Measurements from ENCODE around the gene FAM3A. TPM values are rescaled to one million over a fixed set of nuclear protein-coding genes. Genes with fewer than 3 reads are reported as not detected.
A peak's percentile ranks its signal among the peaks of the same experiment; 100 is the strongest.
"Not testable (repeated sequence)": the region's sequence is repeated elsewhere in the genome, so short reads cannot be mapped to it uniquely, and the experiment has no call there.

The FAM3A gene
- total RNA-seq, 1 donor from 2014 or later = 9.8 TPM

- no peak for FAIRE-seq
- DNase-seq (ENCODE audit: low spot score in 2 of 2) = no peak
Measured at GRCh38 chrX:154506483-154507332, 9.3 kb downstream of the FAM3A start.

DNA sequence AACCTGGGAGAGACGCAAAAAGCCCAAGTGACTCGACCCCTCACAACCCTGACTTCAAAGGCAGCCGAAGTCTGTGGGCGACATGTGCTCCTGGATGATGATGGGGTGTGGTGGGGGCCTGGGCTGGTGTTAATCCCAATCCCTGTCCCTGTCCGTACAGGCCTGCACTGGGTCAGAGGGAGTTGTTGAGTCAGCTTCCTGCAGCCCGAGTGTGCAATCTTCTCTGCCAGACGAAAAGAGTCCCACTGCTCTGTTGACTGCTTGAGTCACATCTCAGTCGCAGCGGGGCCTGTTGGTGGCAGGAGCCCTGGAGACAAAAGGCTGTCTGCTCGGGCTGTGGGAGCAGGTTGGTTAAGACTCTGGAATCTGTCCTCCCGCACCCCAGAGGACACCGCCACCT is 10.3 kb downstream of the FAM3A start:
- no peak for DNase-seq (ENCODE audit: low spot score in 2 of 2)
- FAIRE-seq = no peak

GRCh38 chrX:154502989-154503388 is 13.0 kb downstream of the FAM3A start:
- FAIRE-seq (no peak), DNase-seq (ENCODE audit: low spot score in 2 of 2) (no peak)

GRCh38 chrX:154502098-154502497 is 13.9 kb downstream of the FAM3A start:
- FAIRE-seq (no peak), DNase-seq (ENCODE audit: low spot score in 2 of 2) (no peak)

DNA sequence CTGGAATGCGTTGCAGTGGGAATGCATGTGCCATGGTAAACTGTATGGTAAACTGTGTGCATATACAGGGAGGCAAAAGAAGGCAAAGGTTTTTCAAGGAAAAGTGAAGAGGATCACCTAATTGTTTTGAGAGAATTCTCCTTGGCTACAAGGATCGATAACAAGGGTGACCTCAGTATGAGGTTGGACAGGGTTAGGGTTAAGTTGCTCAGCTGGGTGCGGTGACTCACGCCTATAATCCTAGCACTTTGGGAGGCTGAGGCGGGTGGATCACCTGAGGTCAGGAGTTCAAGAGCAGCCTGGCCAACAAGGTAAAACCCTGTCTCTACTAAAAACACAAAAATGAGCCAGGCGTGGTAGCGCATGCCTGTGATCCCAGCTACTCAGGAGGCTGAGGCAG is 14.6 kb downstream of the FAM3A start:
- FAIRE-seq; DNase-seq (ENCODE audit: low spot score in 2 of 2): not testable (repeated sequence)

- not testable (repeated sequence) for DNase-seq (ENCODE audit: low spot score in 2 of 2); FAIRE-seq
Measured at GRCh38 chrX:154496591-154497137, 19.4 kb downstream of the FAM3A start.

DNA sequence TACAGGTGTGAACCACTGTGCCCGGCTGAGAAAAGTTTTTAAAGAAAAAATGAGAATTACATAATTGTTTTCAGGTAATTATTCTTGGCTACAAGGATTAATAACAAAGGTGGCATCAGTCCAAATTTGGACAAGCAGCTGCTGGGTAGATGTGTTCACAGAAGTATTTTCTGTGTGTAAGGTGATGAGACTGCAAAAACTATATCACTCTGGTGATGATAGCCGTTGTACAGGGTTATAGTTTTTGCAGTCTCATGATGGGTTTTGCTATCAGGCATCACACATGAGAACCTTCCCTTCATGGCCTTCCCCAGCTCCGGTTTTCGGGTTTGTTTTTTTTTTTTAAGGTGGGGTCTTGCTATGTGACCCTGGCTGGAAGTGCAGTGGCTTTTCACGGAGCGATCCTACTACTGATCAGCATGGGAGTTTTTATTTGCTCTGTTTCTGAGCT is 20.5 kb downstream of the FAM3A start:
- no peak for DNase-seq (ENCODE audit: low spot score in 2 of 2)
- no peak for FAIRE-seq

DNA sequence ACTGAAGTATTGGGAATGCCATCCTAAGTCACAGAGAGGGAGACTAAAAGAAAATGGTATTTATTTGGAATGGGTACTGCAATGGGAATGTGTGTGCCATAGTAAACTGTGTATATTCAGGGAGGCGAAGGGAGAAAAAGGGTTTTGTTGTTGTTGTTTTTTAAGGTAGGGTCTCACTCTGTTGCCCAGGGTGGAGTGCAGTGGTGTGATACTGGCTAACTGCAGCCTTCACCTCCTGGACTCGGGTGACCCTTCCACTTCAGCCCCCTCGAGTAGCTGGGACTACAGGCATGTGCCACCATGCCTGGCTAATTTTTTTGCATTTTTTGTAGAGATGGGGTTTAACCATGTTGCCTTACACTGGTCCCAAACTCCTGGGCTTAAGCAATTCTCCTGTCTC is 21.3 kb downstream of the FAM3A start:
- DNase-seq (ENCODE audit: low spot score in 2 of 2) = no peak
- FAIRE-seq = no peak

DNA sequence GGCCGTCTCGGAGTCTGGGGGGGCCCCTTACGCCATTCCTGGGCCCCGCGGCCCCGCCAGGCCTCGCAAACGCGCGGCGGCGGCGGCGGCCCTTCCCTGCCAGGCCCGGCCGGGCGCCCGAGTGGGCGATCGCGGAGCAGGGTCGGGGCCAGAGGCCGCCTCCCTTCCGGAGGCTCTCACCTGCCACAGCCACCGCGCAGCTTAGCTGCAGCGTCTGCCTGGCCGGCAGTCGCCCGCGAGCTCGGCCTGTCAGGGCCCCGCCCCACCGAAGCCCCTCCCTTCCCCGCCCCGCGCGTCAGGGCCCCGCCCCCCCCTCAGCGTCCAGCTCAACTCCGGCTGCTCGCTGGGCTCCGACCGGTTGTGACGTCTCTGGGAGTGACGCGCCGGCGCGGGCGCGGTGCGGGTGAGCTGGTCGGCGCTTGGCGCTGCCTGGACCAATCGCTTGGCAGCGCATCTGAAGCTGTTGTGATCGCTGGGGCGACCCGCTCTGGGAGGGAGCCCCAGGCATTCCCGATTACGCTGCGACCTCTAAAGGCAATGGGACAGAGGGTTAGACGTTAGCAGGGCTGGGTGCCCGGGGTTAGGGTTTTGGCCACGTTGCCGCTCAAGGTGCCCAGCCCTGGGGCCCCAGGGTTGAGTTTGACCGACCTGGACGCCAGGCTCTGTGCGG is 25.5 kb downstream of the FAM3A start, which contains the start of gene SLC10A3:
TSS of gene SLC10A3 (minus strand) at position 216 of the 670 bp plus-strand sequence. CDS start 1,689 bp downstream, outside the sequence.
- FAIRE-seq = no peak
- DNase-seq (ENCODE audit: low spot score in 2 of 2) = peak; percentile 91 to 93

DNA sequence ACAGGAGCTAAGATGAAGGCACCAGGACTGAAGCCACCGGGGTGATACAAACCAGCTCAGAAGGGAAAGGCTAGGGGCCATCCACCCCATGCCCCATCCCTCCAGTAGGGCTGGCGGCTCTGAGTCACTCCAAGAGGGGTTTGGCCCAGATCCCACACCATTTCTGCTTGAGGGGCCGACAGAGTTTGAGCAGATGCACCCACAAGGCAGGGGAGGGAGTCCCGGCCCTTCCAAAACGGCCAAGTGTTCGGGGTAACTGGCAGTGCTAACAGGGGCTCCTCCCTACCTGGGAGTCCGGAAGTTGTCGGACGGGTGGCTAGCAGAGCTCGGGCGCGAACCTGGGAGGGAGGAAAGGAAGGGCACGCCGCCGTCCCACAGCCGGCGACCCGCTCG is 26.0 kb downstream of the FAM3A start:
- no peak for DNase-seq (ENCODE audit: low spot score in 2 of 2)
- no peak for FAIRE-seq

GRCh38 chrX:154489182-154489581 is 26.9 kb downstream of the FAM3A start:
- DNase-seq (ENCODE audit: low spot score in 2 of 2) (no peak), FAIRE-seq (no peak)

DNA sequence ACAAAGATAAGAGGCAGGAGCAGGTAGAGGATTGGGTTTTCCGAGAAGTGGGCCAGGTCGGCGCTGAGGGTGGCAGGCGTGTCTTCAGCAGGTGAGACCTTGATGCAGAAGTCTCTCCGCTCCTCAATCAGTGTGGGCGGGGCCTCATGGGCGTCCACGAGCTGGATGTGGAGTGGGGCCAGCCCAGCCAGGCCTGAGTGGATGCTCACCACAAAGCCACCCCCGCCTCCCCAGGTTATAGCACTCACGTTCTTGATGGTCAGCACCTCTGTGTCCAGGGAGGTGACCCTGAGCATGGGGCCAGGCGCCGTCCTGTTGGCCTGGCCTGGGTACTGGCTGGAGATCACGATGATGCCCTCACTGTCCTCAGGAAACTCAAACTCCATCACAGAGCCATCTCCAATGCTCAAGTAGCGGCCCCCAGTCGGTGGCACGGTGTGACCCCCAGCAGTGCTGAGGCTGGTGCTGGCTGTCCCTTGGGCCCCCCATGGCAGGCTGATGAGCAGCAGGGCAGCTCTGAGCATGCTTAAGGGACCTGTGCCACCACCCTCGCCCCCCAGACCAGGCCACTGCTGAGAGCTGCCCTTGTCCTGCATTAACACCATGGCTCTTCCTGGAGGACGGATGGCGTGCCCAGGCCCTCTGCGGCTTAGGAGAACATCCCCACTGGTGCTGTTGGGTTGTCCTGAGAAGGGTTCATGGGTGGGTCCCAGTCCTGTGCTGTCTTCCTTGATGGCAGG is 27.5 kb downstream of the FAM3A start:
- DNase-seq (ENCODE audit: low spot score in 2 of 2) (no peak), FAIRE-seq (no peak)

- FAIRE-seq (no peak), DNase-seq (ENCODE audit: low spot score in 2 of 2) (no peak)
Measured at GRCh38 chrX:154487518-154488290, 28.3 kb downstream of the FAM3A start.

DNA sequence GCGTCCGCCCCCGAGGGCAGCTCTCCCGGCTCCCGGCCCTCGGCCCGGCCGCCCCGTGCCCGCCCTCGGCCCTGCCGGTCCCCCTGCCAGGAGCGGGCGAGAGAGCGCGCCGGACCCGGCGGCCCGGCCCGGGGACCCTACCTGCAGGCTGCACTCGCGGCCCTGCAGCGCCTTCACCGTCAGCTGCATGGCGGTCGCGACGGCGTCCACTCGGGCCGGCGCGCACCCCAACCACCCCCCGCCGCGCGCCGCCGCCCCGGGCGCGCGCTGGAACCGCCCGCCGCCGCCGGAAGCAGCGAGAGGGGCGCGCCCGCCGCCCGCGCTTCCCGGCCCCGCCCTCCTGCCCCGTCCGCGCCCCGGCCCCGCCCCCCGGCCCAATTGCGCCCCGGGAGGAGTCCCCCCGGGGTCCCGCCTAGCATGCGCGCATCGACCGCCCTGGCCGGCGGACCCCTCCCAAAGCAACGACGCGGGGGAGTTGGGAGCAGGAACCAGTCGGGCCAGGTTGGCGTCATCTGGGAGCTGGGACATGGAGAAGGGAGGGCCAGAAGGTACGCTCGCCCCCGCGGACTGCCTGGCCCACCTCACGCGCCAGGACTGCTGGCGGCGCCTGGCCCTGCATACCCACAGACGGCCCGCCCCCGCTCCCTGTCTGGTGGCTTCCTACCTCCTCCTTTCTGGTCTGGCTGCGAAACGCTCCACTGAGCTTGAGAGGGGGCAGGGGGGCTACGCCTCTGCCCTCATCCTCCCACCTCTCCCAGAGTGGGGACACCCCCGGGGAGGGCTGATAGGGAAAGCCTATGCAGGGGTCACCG is 29.4 kb downstream of the FAM3A start, which contains the start of gene UBL4A:
TSS of gene UBL4A (minus strand) at position 220 of the 812 bp plus-strand sequence. CDS start at position 189, 31 bp downstream.
- FAIRE-seq (no peak), DNase-seq (ENCODE audit: low spot score in 2 of 2) (peak; percentile 66 to 74)

GRCh38 chrX:154486052-154486395 is 30.0 kb downstream of the FAM3A start:
- no peak for DNase-seq (ENCODE audit: low spot score in 2 of 2)
- no peak for FAIRE-seq

- DNase-seq (ENCODE audit: low spot score in 2 of 2) (no peak), FAIRE-seq (no peak)
Measured at GRCh38 chrX:154485150-154486051, 30.6 kb downstream of the FAM3A start.

DNA sequence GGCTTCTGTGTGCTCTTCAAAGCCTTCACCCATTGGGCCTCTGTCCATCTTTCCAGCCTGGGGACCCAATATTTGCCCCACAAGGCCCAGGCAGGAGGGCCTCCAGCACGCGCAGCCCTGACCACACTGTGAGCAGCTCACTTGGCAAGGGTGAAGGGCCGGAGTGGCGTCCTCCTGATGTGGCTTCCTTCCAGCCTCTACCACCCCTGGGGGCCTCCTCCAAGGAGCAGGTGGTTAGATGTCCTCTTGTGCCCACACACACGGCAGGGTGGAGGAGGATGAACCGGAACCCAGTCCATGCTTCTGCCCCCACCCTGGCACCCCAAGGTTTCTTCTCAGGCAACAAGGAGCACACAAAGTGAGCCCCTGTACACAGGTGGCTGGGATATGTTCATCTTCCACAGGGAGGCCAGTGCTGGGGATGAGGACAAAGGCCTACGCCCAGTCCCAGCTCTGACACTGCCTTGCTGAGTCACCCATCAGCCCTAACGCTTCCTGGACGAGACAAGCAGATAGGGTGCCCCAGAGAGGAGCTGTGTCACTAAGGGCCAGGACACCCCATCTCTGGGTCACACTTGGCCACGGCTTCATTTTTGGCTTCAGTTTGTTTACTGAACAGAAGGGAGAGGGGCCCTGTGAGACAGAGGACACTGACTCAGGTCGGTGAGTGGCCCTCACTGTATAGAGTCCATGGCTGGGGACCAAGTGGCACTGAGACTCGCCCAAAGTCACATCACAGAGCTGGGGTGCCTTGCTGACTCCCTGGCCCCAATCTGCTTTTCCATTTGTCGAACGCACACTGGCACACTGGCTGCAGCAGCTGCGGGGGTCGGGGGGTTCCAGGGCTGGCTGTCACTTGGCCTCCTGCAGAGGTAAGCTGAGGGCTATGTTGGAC is 31.5 kb downstream of the FAM3A start:
- FAIRE-seq (no peak), DNase-seq (ENCODE audit: low spot score in 2 of 2) (no peak)

All from frontal cortex (tissue), 4 donors.